NCI-H1092 treated with DMSO at 0.1 percent for 48 hours (cell line): ENCODE results near the gene INO80B.

Experiments used
- DNase-seq: peaks from one replicate; lab custom pipeline; 2025; lab: John Stamatoyannopoulos, UW

INO80B gene

DNA sequence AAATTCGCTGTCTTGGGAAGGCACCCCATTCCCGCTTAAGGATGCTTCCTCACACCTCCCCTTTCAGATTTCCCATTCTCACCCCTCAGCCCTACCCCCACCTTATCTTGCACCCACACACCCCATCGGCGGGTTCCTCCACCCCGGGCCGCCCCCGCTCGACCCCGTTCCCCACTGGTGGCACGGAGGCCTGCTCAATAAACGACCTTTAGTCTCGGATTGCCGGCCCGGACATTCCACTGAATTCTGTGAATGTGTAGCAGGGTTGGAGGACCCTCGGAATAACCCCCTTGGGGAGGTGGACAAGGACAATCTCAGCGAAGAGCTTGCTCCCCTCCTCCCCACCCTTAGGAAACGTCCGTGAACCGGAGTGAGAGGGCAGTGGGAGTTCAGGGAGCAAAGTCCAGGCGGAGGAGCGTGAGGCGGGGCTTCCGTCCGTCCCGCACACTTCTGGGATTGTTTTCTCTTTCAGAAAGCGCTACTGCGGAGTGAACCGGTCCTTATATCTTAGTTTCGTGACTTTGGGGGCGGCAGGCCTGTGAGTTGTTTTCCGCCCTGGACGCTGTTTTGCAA, 47.3 kb downstream of the INO80B start:
- no peak for DNase-seq

DNA sequence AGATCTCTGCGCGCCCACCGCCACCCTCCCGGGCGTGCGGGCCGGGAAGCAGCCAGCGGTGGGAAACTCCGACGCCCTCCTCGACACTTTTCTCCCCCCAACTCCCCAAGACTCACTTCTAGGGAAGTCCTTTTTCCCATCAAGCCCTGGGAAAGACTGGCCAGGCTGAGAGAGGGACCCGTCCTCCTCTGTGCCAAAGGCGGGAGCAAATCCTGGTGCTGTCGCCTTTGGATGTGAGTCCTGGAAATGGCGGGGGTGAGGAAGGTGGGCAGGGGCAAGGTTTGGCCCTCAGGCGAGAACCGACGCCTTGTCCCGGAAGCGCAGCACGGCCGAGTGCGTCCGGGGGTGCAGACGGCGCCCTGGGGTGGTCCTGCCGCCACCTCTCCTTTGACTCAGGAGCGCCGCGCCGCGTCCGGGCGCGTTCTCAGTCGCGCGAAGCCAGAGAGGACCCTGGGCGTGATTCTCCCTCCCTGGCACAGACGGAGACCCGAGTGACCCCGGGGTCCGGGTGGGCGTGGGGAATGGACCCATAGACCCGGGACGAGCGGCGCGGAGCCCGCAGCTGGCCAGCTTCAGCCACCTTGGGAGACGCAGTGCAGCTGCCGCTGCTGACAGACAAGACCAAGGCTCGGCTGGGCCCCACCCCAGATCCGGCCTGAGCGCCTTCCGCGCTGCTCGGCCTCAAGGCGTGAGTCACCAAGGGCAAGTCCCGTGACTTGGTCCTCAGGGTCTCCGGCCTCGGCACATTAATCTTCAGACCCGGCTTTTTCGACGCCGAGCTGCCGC, 48.0 kb downstream of the INO80B start:
- DNase-seq = no peak

- no peak for DNase-seq
Observed at GRCh38 chr2:74503506-74504475, 48.9 kb downstream of the INO80B start.

GRCh38 chr2:74504591-74504990, 49.7 kb downstream of the INO80B start:
- no peak for DNase-seq

- no peak for DNase-seq
Observed at GRCh38 chr2:74505448-74506246, 50.8 kb downstream of the INO80B start.

GRCh38 chr2:74507145-74507925, 52.4 kb downstream of the INO80B start, which contains the start of gene PCGF1:
Gene PCGF1 (minus strand): TSS chr2:74507695. CDS start chr2:74507668, 27 bp downstream.
- peak; percentile 97 for DNase-seq
